Suprapubic skin (tissue), 4 donors: ENCODE data around the gene STAM. TPM values are rescaled to one million over a fixed set of nuclear protein-coding genes. Genes with fewer than 3 reads are reported as not detected.

Experiments
- DNase-seq, 2 donors: peaks; one replicate each; pipeline ENCODE4 v3.0.0-alpha.2; 2019; ENCODE audit warnings: low spot score in 2 of 2
- H3K27ac ChIP-seq: fragments of 200-600 bp; sonication (generic); one replicate; pipeline ENCODE4 v1.5.1; 2019
- H3K27me3 ChIP-seq: fragments of 200-600 bp; sonication (generic); one replicate; pipeline ENCODE4 v1.5.1; 2019
- H3K36me3 ChIP-seq: fragments of 200-600 bp; sonication (generic); one replicate; pipeline ENCODE4 v1.5.1; 2019
- H3K4me1 ChIP-seq: fragments of 200-600 bp; sonication (generic); one replicate; pipeline ENCODE4 v1.5.1; 2019
- H3K4me3 ChIP-seq: fragments of 200-600 bp; sonication (generic); one replicate; pipeline ENCODE4 v1.5.1; 2019; ENCODE audit warnings: mild to moderate bottlenecking
- H3K9me3 ChIP-seq: fragments of 200-600 bp; sonication (generic); one replicate; pipeline ENCODE4 v1.5.1; 2019
- EP300 ChIP-seq: sonication (generic); formaldehyde crosslinking; IDR thresholded peaks from one replicate; pipeline ENCODE4 v1.6.1; 2017; ENCODE audit warnings: antibody characterized with exemption
- POLR2A ChIP-seq, 2 donors: fragments of 450-650 bp; IDR thresholded peaks; one replicate each; pipeline ENCODE4 v1.6.1; 2017; ENCODE audit warnings: antibody characterized with exemption in 2 of 2, mild to moderate bottlenecking in 2 of 2, moderate library complexity in 2 of 2
- POLR2AphosphoS5 ChIP-seq, 3 donors: sonication (generic); formaldehyde crosslinking; IDR thresholded peaks; one replicate each; pipeline ENCODE4 v1.6.1; 2017; ENCODE audit warnings: antibody characterized with exemption in 3 of 3
- WGBS: methylation state at CpG from one replicate; pipeline ENCODE4 v1.1.5; 2018; 5-methylcytosine and 5-hydroxymethylcytosine counted together
- total RNA-seq, 4 donors: library from RNA; depleted of rRNA; stranded (reverse); fragments of >200 nt; gene quantifications; one replicate each; pipeline ENCODE4 v1.1.0, GENCODE V29; 2016
- TF ChIP-seq, protein P1 (sequence below), 2 donors: fragments of 200-600 bp in 1 of 2; fragments of 450-650 bp in 1 of 2; sonication (generic) in 1 of 2; IDR thresholded peaks; one replicate each; pipeline ENCODE4 v1.5.1; 2016 to 2019; ENCODE audit warnings: antibody characterized with exemption in 2 of 2, mild to moderate bottlenecking in 1 of 2, moderate library complexity in 1 of 2

The STAM gene
- total RNA-seq, 4 donors from 2014 or later: 19.4 to 28.6 (median 22.8) TPM

DNA sequence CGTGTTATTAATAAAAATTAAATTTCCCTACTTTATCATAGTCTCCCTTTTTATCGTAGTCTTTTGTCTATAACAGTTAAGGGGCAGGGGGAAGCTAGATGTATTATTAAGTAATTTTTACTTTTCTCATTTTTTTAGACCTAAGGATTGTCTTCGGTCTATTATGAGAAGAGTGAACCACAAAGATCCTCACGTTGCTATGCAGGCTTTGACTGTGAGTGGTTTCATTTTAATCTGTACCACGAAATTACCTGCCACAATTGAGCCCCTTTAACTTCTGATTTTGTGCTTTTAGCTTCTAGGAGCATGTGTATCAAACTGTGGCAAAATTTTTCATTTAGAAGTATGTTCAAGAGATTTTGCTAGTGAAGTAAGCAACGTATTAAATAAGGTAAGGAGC, 40.6 kb downstream of the STAM start:
- no peak for DNase-seq
- no peak overlapping the region for H3K4me3 ChIP-seq
- no peaks in the 10 kb centered on the region for H3K4me1 ChIP-seq
- no peaks in the 10 kb centered on the region for H3K27me3 ChIP-seq
- WGBS: 83% methylated on average over 6 of the region's 6 CpGs
- H3K9me3 ChIP-seq: no peaks in the 10 kb centered on the region
- H3K27ac ChIP-seq: no peak overlapping the region
- H3K36me3 ChIP-seq: no peaks in the 10 kb centered on the region
- TF ChIP-seq POLR2A (IDR thresholded peaks at IDR 0.05) (no peak), POLR2AphosphoS5 (IDR thresholded peaks at IDR 0.05) (no peak), EP300 (no peak)
- TF ChIP-seq, protein P1, sequence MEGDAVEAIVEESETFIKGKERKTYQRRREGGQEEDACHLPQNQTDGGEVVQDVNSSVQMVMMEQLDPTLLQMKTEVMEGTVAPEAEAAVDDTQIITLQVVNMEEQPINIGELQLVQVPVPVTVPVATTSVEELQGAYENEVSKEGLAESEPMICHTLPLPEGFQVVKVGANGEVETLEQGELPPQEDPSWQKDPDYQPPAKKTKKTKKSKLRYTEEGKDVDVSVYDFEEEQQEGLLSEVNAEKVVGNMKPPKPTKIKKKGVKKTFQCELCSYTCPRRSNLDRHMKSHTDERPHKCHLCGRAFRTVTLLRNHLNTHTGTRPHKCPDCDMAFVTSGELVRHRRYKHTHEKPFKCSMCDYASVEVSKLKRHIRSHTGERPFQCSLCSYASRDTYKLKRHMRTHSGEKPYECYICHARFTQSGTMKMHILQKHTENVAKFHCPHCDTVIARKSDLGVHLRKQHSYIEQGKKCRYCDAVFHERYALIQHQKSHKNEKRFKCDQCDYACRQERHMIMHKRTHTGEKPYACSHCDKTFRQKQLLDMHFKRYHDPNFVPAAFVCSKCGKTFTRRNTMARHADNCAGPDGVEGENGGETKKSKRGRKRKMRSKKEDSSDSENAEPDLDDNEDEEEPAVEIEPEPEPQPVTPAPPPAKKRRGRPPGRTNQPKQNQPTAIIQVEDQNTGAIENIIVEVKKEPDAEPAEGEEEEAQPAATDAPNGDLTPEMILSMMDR (IDR thresholded peaks at IDR 0.05): no peak

DNA sequence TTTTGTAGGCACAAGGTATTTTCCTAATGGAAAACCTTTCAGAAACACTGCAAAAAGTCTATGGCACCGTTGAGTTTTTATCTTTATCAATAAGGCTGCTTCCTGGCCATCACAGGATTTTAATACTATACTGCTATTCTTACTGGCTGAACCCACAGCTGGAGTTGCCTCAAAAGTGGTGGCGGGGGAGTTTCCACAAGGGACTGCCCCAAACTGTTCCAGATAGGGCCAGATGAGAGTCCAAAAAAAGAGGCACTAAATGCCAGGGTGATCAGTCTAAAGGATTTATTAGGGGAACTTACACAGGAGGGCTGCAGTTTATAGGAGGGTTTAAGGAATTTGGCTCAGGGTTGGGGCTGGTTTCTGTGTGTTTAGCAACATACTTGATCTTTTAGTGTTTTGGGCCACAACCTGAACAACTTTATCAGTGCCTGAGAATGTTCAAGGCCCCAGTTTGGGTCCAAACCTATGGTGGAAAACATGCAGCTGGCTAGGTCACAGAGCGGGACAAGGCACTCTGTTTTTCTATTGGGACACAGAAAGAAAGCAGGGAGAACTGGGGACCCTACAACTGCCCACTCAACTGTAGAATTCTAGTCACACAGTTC, 41.4 kb downstream of the STAM start:
- H3K9me3 ChIP-seq: no peaks in the 10 kb centered on the region
- no peak overlapping the region for H3K27ac ChIP-seq
- H3K27me3 ChIP-seq: no peaks in the 10 kb centered on the region
- H3K4me1 ChIP-seq: no peaks in the 10 kb centered on the region
- TF ChIP-seq POLR2AphosphoS5 (IDR thresholded peaks at IDR 0.05) (no peak), EP300 (no peak), POLR2A (IDR thresholded peaks at IDR 0.05) (no peak)
- TF ChIP-seq, protein P1 (IDR thresholded peaks at IDR 0.05): no peak
- DNase-seq: no peak
- no peaks in the 10 kb centered on the region for H3K36me3 ChIP-seq
- no peak overlapping the region for H3K4me3 ChIP-seq
- WGBS: 96% methylated on average over 3 of the region's 3 CpGs

DNA sequence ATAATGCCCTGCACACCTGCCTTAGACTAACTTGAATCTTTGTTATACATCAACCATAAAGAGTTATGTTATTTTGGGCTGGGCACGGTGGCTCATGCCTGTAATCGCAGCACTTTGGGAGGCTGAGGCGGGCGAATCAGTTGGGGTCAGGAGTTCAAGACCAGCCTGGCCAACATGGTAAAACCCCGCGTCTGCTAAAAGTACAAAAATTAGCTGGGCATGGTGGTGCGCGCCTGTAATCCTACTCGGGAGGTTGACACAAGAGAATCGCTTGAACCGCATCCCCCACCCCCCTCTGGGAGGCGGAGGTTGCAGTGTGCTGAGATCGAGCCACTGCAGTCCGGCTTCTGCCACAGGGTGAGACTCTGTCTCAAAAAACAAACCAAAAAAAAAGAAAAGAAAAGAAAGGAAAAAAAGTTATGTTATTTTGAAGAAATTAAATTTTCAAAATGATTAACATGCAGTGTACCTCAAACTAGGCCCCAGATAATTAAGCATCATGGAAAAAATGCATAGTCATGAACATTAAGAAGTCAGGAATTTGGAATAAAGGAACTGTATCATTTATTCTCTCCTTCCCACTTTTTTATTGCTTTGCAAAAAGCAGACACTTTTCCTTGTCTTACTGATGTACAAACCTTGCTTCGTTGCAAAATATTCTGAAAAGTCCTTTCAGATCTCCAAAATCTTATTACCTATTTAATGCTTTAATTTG, 43.3 kb downstream of the STAM start:
- 90% methylated on average over 15 of the region's 15 CpGs for WGBS

DNA sequence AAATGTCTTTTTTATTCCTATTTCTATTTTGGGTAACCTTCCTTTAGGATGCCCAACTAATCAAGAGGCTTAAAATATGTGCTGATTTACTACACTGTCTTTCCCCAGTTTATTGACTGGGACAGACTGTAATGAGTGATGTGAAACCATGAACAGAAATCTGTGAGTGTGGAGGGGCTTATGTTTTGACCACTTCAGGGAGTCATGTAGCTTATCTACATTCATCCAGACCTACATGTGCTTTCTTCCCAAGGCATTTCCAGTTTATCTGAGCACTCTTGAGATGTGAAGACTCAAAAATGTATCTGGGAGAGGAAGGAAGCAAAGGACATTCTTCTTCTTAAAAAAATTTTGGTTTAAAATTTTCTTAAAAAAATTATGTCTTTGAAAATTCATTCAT, 45.2 kb downstream of the STAM start:
- TF ChIP-seq EP300 (no peak), POLR2A (IDR thresholded peaks at IDR 0.05) (no peak), POLR2AphosphoS5 (IDR thresholded peaks at IDR 0.05) (no peak)
- TF ChIP-seq, protein P1 (IDR thresholded peaks at IDR 0.05): no peak
- H3K4me3 ChIP-seq: no peak overlapping the region
- peaks cover 10% of the 10 kb centered on the region for H3K36me3 ChIP-seq

More for the DNA sequence above, 43.3 kb downstream of the STAM start:
- no peaks in the 10 kb centered on the region for H3K27me3 ChIP-seq
- DNase-seq: no peak
- H3K9me3 ChIP-seq: no peaks in the 10 kb centered on the region
- H3K27ac ChIP-seq: no peak overlapping the region
- H3K36me3 ChIP-seq: no peaks in the 10 kb centered on the region
- no peak for TF ChIP-seq POLR2AphosphoS5 (IDR thresholded peaks at IDR 0.05)
- no peak for TF ChIP-seq POLR2A (IDR thresholded peaks at IDR 0.05)
- H3K4me1 ChIP-seq: no peaks in the 10 kb centered on the region
- H3K4me3 ChIP-seq: no peak overlapping the region

DNA sequence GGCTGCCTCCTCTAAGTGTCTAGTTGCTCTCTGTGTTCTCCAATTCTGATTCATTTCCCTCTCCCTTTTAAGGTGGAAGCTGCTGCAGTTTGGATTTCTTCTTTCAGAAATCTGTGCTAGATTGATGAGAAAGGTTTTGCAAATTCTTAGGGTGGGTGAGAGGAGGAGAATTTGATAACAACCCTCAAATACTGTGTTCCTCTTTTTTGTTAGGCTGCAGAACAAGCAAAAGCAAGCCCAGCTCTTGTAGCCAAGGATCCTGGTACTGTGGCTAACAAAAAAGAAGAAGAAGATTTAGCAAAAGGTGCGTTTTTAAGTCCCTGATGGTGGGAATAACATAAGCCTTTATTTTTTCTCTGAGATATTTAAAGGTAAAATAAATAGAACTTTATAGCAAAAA, 49.1 kb downstream of the STAM start:
- no peaks in the 10 kb centered on the region for H3K4me1 ChIP-seq
- no peak overlapping the region for H3K27ac ChIP-seq
- no peaks in the 10 kb centered on the region for H3K9me3 ChIP-seq
- no peak overlapping the region for H3K4me3 ChIP-seq
- H3K36me3 ChIP-seq: peaks cover 25% of the 10 kb centered on the region
- WGBS: 74% methylated on average over 1 of the region's 1 CpG
- DNase-seq: no peak
- H3K27me3 ChIP-seq: no peaks in the 10 kb centered on the region
- TF ChIP-seq POLR2AphosphoS5 (IDR thresholded peaks at IDR 0.05) (no peak), POLR2A (IDR thresholded peaks at IDR 0.05) (no peak)
- TF ChIP-seq, protein P1 (IDR thresholded peaks at IDR 0.05): no peak

More for the DNA sequence above, 45.2 kb downstream of the STAM start:
- H3K27me3 ChIP-seq: no peaks in the 10 kb centered on the region
- no peaks in the 10 kb centered on the region for H3K9me3 ChIP-seq
- no peak for DNase-seq
- H3K4me1 ChIP-seq: no peaks in the 10 kb centered on the region
- no peak overlapping the region for H3K27ac ChIP-seq
